Common myeloid progenitor, CD34-positive (primary cell): ENCODE measurements around the gene ZFP91. TPM values are rescaled to one million over a fixed set of nuclear protein-coding genes. Genes with fewer than 3 reads are reported as not detected.

ENCODE experiments used
- CTCF ChIA-PET: fragments of 350-600 bp; sonication (Branson Sonifier 250); formaldehyde crosslinking; loops from one replicate; lab custom pipeline; 2021; ENCODE audit warnings: antibody characterized with exemption; lab: Charles Lee
- POLR2A ChIA-PET: fragments of 350-600 bp; sonication (Branson Sonifier 250); formaldehyde crosslinking; loops from one replicate; lab custom pipeline; 2021; ENCODE audit warnings: antibody characterized with exemption; lab: Charles Lee
- DNase-seq, 3 donors: peaks; one replicate each; pipeline versions ENCODE4 v3.0.0 to v3.0.0-alpha.2; 2013
- H3K27ac ChIP-seq, 2 experiments: 1 replicate in 1 of 2; 2 replicates in 1 of 2; pipeline ENCODE4 v1.7.0; 2013; ENCODE audit warnings: inconsistent platforms in 2 of 2, low read length in 2 of 2, mild to moderate bottlenecking in 2 of 2, low read depth in 1 of 2, moderate library complexity in 1 of 2; ENCODE audit not compliant: severe bottlenecking in 2 of 2, insufficient read depth in 1 of 2, poor library complexity in 1 of 2
- H3K27me3 ChIP-seq, 5 experiments: replicated peaks in 2 of 5; 1 replicate in 3 of 5; 2 replicates in 2 of 5; pipeline versions ENCODE4 v1.6.1 to v1.7.0; 2013; ENCODE audit warnings: low read length in 4 of 5, mild to moderate bottlenecking in 2 of 5, moderate library complexity in 2 of 5, inconsistent platforms in 1 of 5; ENCODE audit not compliant: insufficient read depth in 5 of 5, control insufficient read depth in 4 of 5
- H3K36me3 ChIP-seq, 4 experiments: 1 replicate in 2 of 4; 2 replicates in 2 of 4; pipeline versions ENCODE4 v1.6.1 to v1.7.0; 2013; ENCODE audit warnings: low read length in 3 of 4, control low read depth in 1 of 4, mild to moderate bottlenecking in 1 of 4; ENCODE audit not compliant: control insufficient read depth in 4 of 4, insufficient read depth in 4 of 4
- H3K4me1 ChIP-seq, 4 experiments: 1 replicate in 3 of 4; 2 replicates in 1 of 4; pipeline versions ENCODE4 v1.6.1 to v1.7.1; 2013; ENCODE audit warnings: low read length in 3 of 4, mild to moderate bottlenecking in 3 of 4, control low read depth in 1 of 4, inconsistent platforms in 1 of 4, moderate library complexity in 1 of 4; ENCODE audit not compliant: control insufficient read depth in 4 of 4, insufficient read depth in 4 of 4; ENCODE audit errors: control extremely low read depth in 1 of 4
- H3K4me3 ChIP-seq, 7 experiments: 1 replicate in 4 of 7; 2 replicates in 3 of 7; pipeline versions ENCODE4 v1.5.1 to v1.7.0; 2013; ENCODE audit warnings: mild to moderate bottlenecking in 7 of 7, low read length in 6 of 7, moderate library complexity in 6 of 7, inconsistent platforms in 2 of 7, low read depth in 2 of 7, control low read depth in 1 of 7; ENCODE audit not compliant: insufficient read depth in 4 of 7, control insufficient read depth in 1 of 7; ENCODE audit errors: extremely low read depth in 1 of 7
- H3K9me3 ChIP-seq, 5 experiments: 1 replicate in 4 of 5; 2 replicates in 1 of 5; pipeline versions ENCODE4 v1.6.1 to v1.7.1; 2013; ENCODE audit warnings: low read length in 4 of 5, mild to moderate bottlenecking in 2 of 5, inconsistent platforms in 1 of 5, low read depth in 1 of 5, moderate library complexity in 1 of 5; ENCODE audit not compliant: control insufficient read depth in 4 of 5, insufficient read depth in 2 of 5; ENCODE audit errors: control extremely low read depth in 1 of 5
- WGBS: methylation state at CpG from one replicate; pipeline ENCODE4 v1.1.5; 2013; ENCODE audit not compliant: insufficient coverage; 5-methylcytosine and 5-hydroxymethylcytosine counted together
- polyA plus RNA-seq: library from polyadenylated mRNA; unstranded; fragments of 120-200 nt; gene quantifications from one replicate; pipeline ENCODE4 v1.2.1, GENCODE V29; 2013

The ZFP91 gene, protein sequence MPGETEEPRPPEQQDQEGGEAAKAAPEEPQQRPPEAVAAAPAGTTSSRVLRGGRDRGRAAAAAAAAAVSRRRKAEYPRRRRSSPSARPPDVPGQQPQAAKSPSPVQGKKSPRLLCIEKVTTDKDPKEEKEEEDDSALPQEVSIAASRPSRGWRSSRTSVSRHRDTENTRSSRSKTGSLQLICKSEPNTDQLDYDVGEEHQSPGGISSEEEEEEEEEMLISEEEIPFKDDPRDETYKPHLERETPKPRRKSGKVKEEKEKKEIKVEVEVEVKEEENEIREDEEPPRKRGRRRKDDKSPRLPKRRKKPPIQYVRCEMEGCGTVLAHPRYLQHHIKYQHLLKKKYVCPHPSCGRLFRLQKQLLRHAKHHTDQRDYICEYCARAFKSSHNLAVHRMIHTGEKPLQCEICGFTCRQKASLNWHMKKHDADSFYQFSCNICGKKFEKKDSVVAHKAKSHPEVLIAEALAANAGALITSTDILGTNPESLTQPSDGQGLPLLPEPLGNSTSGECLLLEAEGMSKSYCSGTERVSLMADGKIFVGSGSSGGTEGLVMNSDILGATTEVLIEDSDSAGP
- 45.0 TPM for polyA plus RNA-seq

GRCh38 chr11:58578635-58579191, at the start of gene ZFP91:
TSS of gene ZFP91 (plus strand) at chr11:58579063. CDS start at chr11:58579282, 219 bp downstream.
- WGBS = under 1% methylated on average over 17 of the region's 51 CpGs
- peaks cover 0 to 9% (median 2%) of the 10 kb centered on the region in 4 experiments for H3K36me3 ChIP-seq
- peak; percentile 99 to 100 (median 99) for DNase-seq
- no peaks in the 10 kb centered on the region for H3K27me3 ChIP-seq
- H3K9me3 ChIP-seq = peaks cover 0 to 1% (median 0%) of the 10 kb centered on the region in 5 experiments
- peaks cover 46 to 67% (median 58%) of the 10 kb centered on the region in 4 experiments for H3K4me1 ChIP-seq
- H3K27ac ChIP-seq = peak within 1 kb of the TSS; percentile 100
- ChIA-PET CTCF (interaction anchor here (3.4 kb wide), 1 partner anchor 11 kb away, joined by 31 read pairs; no protein-coding TSS in a partner anchor), POLR2A (interaction anchor here (0.7 to 2.2 kb wide), 3 partner anchors 11 to 51 kb away, joined by 3 to 13 read pairs (median 7); no protein-coding TSS in a partner anchor)
- peak within 1 kb of the TSS; percentile 87 to 96 (median 92) for H3K4me3 ChIP-seq

- Histone ChIP-seq H3K9me3 (peaks cover 0 to 7% (median 0%) of the 10 kb centered on the region in 5 experiments), H3K4me1 (peaks cover 4 to 22% (median 12%) of the 10 kb centered on the region in 4 experiments), H3K27me3 (no peaks in the 10 kb centered on the region), H3K27ac (no peak overlapping the region), H3K4me3 (no peak overlapping the region), H3K36me3 (peaks cover 0 to 38% (median 5%) of the 10 kb centered on the region in 4 experiments)
- 90% methylated on average over 2 of the region's 3 CpGs for WGBS
- DNase-seq = peak in 1 of 3 donors; percentile 20
- POLR2A ChIA-PET = no interaction called here
- CTCF ChIA-PET = no interaction called here
These were observed 48.6 kb upstream of the ZFP91 start for GRCh38 chr11:58530236-58530635.

DNA sequence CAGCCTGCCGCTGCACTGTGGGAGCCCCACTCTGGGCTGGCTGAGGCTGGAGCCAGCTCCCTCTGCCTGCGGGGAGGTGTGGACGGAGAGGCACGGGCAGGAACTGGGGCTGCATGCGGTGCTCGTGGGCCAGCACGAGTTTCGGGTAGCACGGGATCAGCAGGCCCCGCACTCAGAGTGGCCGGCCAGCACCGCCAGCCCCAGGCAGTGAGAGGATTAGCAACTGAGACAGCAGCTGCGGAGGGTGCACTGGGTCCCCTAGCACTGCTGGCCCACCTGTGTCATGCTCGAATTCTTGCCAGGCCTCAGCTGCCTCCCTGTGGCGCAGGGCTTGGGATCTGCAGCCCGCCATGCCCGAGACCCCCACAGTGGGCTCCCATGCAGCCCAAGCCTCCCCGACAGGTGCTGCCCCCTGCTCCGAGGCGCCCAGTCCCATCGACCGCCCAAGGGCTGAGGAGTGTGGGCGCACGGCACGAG, 47.0 kb upstream of the ZFP91 start:
- ChIA-PET POLR2A (no interaction called here), CTCF (interaction anchor here (1.0 to 1.6 kb wide), 2 partner anchors 12 to 96 kb away, joined by 4 to 6 read pairs; no protein-coding TSS in a partner anchor)
- H3K27me3 ChIP-seq = no peaks in the 10 kb centered on the region
- H3K4me3 ChIP-seq = no peak overlapping the region
- no peak overlapping the region for H3K27ac ChIP-seq
- no peak for DNase-seq
- H3K4me1 ChIP-seq = peaks cover 0 to 6% (median 2%) of the 10 kb centered on the region in 4 experiments
- 90% methylated on average over 20 of the region's 25 CpGs for WGBS
- peaks cover 0 to 7% (median 0%) of the 10 kb centered on the region in 5 experiments for H3K9me3 ChIP-seq
- H3K36me3 ChIP-seq = peaks cover 0 to 34% (median 5%) of the 10 kb centered on the region in 4 experiments

GRCh38 chr11:58546841-58547240, 32.0 kb upstream of the ZFP91 start:
- H3K4me3 ChIP-seq = no peak overlapping the region
- no peak overlapping the region for H3K27ac ChIP-seq
- peaks cover 0 to 11% (median 1%) of the 10 kb centered on the region in 5 experiments for H3K9me3 ChIP-seq
- no peaks in the 10 kb centered on the region for H3K27me3 ChIP-seq
- no peak for DNase-seq
- ChIA-PET CTCF (no interaction called here), POLR2A (no interaction called here)
- H3K36me3 ChIP-seq = peaks cover 16 to 88% (median 24%) of the 10 kb centered on the region in 4 experiments
- 83% methylated on average over 1 of the region's 1 CpG for WGBS
- H3K4me1 ChIP-seq = no peaks in the 10 kb centered on the region

- Histone ChIP-seq H3K27me3 (no peaks in the 10 kb centered on the region), H3K4me1 (no peaks in the 10 kb centered on the region), H3K4me3 (no peak overlapping the region), H3K9me3 (peaks cover 0 to 11% (median 1%) of the 10 kb centered on the region in 5 experiments), H3K27ac (no peak overlapping the region), H3K36me3 (peaks cover 18 to 92% (median 24%) of the 10 kb centered on the region in 4 experiments)
- 100% methylated on average over 5 of the region's 7 CpGs for WGBS
- ChIA-PET CTCF (no interaction called here), POLR2A (no interaction called here)
- DNase-seq = no peak
These were observed 29.2 kb upstream of the ZFP91 start for GRCh38 chr11:58549644-58550043.

DNA sequence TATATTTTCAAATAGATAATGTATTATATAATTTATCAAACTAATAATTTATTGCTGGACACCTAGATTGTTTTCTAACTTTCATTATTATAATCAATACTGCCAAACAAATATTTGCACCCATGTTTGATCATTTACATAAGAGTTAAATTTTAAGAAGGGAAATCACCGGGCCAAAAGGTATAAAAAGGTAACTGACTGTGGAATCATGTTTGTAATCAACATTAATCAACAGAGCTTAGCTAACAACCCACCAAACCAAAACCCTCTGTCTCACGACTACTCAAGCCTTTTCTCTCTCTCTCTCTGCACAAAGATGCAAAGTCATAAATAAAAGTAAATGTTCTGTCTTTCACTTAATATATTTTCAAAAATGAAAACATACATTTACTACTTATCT, 18.0 kb upstream of the ZFP91 start:
- Histone ChIP-seq H3K4me3 (no peak overlapping the region), H3K27ac (no peak overlapping the region), H3K4me1 (peaks cover 7 to 32% (median 28%) of the 10 kb centered on the region in 4 experiments), H3K36me3 (peaks cover 0 to 25% (median 0%) of the 10 kb centered on the region in 4 experiments), H3K27me3 (no peaks in the 10 kb centered on the region), H3K9me3 (no peaks in the 10 kb centered on the region)
- WGBS = no CpG with 5 or more reads among the region's 2 CpGs
- DNase-seq = no peak
- ChIA-PET CTCF (interaction anchor here (0.9 to 3.2 kb wide), 3 partner anchors 8 to 37 kb away, joined by 3 to 17 read pairs (median 3); no protein-coding TSS in a partner anchor), POLR2A (no interaction called here)
